GM19438 (cell line): ENCODE measurements around the gene POLR1B.
A peak's percentile ranks its signal among the peaks of the same experiment; 100 is the strongest.

Experiments
- ATAC-seq: cut with Tn5 transposase; IDR thresholded peaks from one replicate; pipeline ENCODE4 v1.9.1; 2021; ENCODE audit warnings: low read depth; ENCODE audit not compliant: unreplicated experiment

The POLR1B gene

GRCh38 chr2:112541315-112542122 lies 746 bp upstream of the POLR1B start:
- ATAC-seq = peak; percentile 53

- no peak for ATAC-seq
Observed at GRCh38 chr2:112542984-112543661, 858 bp downstream of the POLR1B start.

GRCh38 chr2:112547333-112547732 lies 5.1 kb downstream of the POLR1B start:
- no peak for ATAC-seq

- ATAC-seq = no peak
Observed at GRCh38 chr2:112548980-112549379, 6.7 kb downstream of the POLR1B start.

- peak; percentile 68 for ATAC-seq
Observed at GRCh38 chr2:112566104-112566503, 23.8 kb downstream of the POLR1B start.

GRCh38 chr2:112566508-112566907 lies 24.2 kb downstream of the POLR1B start:
- peak; percentile 32 for ATAC-seq

- no peak for ATAC-seq
Observed at GRCh38 chr2:112572005-112572404, 29.7 kb downstream of the POLR1B start.

GRCh38 chr2:112577756-112578155 lies 35.5 kb downstream of the POLR1B start:
- no peak for ATAC-seq

GRCh38 chr2:112579241-112579640 lies 37.0 kb downstream of the POLR1B start:
- ATAC-seq = no peak

- ATAC-seq = no peak
Observed at GRCh38 chr2:112580084-112580483, 37.8 kb downstream of the POLR1B start.

- no peak for ATAC-seq
Observed at GRCh38 chr2:112582314-112582746, 40.1 kb downstream of the POLR1B start.

GRCh38 chr2:112583497-112584133 lies 41.4 kb downstream of the POLR1B start:
- ATAC-seq = no peak

- ATAC-seq = peak; percentile 91
Observed at GRCh38 chr2:112584134-112584890, 42.0 kb downstream of the POLR1B start, which contains the start of gene CHCHD5. TSS of gene CHCHD5 (plus strand) at chr2:112584609. CDS start at chr2:112584648, 39 bp downstream.

- no peak for ATAC-seq
Observed at GRCh38 chr2:112584891-112585250, 42.6 kb downstream of the POLR1B start.

GRCh38 chr2:112585400-112585799 lies 43.1 kb downstream of the POLR1B start:
- ATAC-seq = no peak

GRCh38 chr2:112585873-112586464 lies 43.7 kb downstream of the POLR1B start:
- no peak for ATAC-seq

- no peak for ATAC-seq
Observed at GRCh38 chr2:112588611-112589045, 46.4 kb downstream of the POLR1B start.

- no peak for ATAC-seq
Observed at GRCh38 chr2:112591413-112591812, 49.1 kb downstream of the POLR1B start.

GRCh38 chr2:112593736-112594135 lies 51.5 kb downstream of the POLR1B start:
- no peak for ATAC-seq
